ENCODE results near the gene UQCRFS1. TPM values are rescaled to one million over a fixed set of nuclear protein-coding genes. Genes with fewer than 3 reads are reported as not detected.

UQCRFS1 gene
- total RNA-seq: 10 to 100 TPM; 11.7 to 25.8 TPM
- polyA plus RNA-seq: 10 to 100 TPM; 11.9 to 35.0 TPM
- long read RNA-seq, donor 1, transcript UQCRFS1-201 (2 exons, 3,475 nt): major isoform, 78 of 78 reads
- long read RNA-seq, donor 1, partial matches to known transcripts: 0 of 78 reads
- long read RNA-seq, donor 1, other reads (novel, unspliced or antisense): 0 of 78 reads
- long read RNA-seq, donor 2, transcript UQCRFS1-201 (2 exons, 3,475 nt): major isoform, 37 of 37 reads
- long read RNA-seq, donor 2, partial matches to known transcripts: 0 of 37 reads
- long read RNA-seq, donor 2, other reads (novel, unspliced or antisense): 0 of 37 reads
- long read RNA-seq, donor 3, transcript UQCRFS1-201 (2 exons, 3,475 nt): major isoform, 45 of 45 reads
- long read RNA-seq, donor 3, partial matches to known transcripts: 0 of 45 reads
- long read RNA-seq, donor 3, other reads (novel, unspliced or antisense): 0 of 45 reads
- long read RNA-seq, donor 4, transcript UQCRFS1-201 (2 exons, 3,475 nt): major isoform, 49 of 49 reads
- long read RNA-seq, donor 4, partial matches to known transcripts: 0 of 49 reads
- long read RNA-seq, donor 4, other reads (novel, unspliced or antisense): 0 of 49 reads
- long read RNA-seq, donor 5, transcript UQCRFS1-201 (2 exons, 3,475 nt): major isoform, 104 of 104 reads
- long read RNA-seq, donor 5, partial matches to known transcripts: 0 of 104 reads
- long read RNA-seq, donor 5, other reads (novel, unspliced or antisense): 0 of 104 reads

DNA sequence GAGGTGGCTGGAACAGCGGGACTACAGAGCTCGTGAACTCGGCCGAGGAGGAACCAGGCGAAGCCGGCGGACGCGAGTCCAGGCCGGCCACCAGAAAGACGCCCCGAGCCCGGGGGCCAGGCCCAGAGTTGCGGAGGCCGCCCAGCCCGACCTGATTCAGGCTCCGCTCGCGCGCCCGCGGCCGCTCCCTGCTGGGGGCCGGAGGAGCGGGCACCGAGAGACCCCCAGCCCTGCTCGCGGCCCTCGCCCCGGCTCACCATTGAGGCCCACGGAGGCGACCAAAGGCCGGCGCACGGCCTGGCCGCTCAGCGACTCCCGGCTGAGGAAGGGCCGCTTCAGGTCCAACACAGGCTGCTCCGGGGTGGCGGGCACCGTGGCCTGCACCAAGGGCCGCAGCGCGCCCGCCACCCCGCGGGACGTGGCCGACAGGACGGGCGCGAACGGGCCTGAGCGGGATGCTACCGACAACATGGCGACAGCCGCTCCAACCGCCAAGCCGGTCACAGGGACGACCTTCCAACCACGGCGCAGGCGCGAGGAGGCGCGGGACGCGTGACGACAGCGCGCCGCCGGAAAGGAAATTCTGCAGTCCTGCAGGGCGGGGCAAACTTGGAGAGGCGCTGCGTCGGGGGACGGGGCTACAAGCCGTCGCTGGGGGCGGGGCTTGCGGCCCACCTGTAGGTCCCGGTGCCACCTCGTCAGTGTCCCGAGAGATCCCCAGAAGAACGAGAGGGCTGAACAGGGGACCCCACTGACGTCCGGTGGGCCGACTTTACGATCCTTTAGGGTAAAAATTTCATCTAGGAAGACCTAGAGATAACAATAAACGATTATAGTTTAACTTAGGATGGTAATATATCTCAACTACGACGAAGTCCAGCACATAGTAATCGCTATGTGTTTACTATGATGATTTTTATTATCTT, at the start of gene UQCRFS1:
UQCRFS1 (minus strand) TSS at position 504 of the 926 bp plus-strand sequence; CDS start at position 471, 33 bp downstream.
- Histone ChIP-seq H3K36me3 (ENCODE audit: control insufficient read depth in 4 of 4, insufficient read depth in 4 of 4, low read length in 4 of 4) (peaks cover 0 to 4% (median 1%) of the 10 kb centered on the region in 4 donors), H3K4me3 (peak within 1 kb of the TSS; percentile 98), H3K27me3 (ENCODE audit: control insufficient read depth in 3 of 3, insufficient read depth in 3 of 3, low read length in 2 of 3) (peaks cover 0 to 8% (median 0%) of the 10 kb centered on the region in 3 donors), H3K9ac (ENCODE audit: insufficient read depth in 1 of 2, low read length in 2 of 2) (peak within 1 kb of the TSS; percentile 92 to 98), H3K9me3 (ENCODE audit: control insufficient read depth in 4 of 4, insufficient read depth in 3 of 4, low read length in 3 of 4) (peaks cover 0 to 2% (median 0%) of the 10 kb centered on the region in 4 donors), H3K27ac (ENCODE audit: low read depth in 1 of 2, low read length in 1 of 2) (peak within 1 kb of the TSS; percentile 97 to 98), H3K4me1 (ENCODE audit: control insufficient read depth in 5 of 5, insufficient read depth in 5 of 5, low read length in 5 of 5) (peaks cover 0 to 10% (median 4%) of the 10 kb centered on the region in 5 donors)
- peak; percentile 95 to 96 (median 96) for DNase-seq
- WGBS, 2 donors: 1% methylated on average over 74 to 92 of the region's 95 CpGs
- peak; percentile 98 for ATAC-seq (ENCODE audit: insufficient read depth, low FRiP score)
- TF ChIP-seq, protein P1, sequence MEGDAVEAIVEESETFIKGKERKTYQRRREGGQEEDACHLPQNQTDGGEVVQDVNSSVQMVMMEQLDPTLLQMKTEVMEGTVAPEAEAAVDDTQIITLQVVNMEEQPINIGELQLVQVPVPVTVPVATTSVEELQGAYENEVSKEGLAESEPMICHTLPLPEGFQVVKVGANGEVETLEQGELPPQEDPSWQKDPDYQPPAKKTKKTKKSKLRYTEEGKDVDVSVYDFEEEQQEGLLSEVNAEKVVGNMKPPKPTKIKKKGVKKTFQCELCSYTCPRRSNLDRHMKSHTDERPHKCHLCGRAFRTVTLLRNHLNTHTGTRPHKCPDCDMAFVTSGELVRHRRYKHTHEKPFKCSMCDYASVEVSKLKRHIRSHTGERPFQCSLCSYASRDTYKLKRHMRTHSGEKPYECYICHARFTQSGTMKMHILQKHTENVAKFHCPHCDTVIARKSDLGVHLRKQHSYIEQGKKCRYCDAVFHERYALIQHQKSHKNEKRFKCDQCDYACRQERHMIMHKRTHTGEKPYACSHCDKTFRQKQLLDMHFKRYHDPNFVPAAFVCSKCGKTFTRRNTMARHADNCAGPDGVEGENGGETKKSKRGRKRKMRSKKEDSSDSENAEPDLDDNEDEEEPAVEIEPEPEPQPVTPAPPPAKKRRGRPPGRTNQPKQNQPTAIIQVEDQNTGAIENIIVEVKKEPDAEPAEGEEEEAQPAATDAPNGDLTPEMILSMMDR (IDR thresholded peaks at IDR 0.05; ENCODE audit: control extremely low read depth, extremely low read depth): no peak

DNA sequence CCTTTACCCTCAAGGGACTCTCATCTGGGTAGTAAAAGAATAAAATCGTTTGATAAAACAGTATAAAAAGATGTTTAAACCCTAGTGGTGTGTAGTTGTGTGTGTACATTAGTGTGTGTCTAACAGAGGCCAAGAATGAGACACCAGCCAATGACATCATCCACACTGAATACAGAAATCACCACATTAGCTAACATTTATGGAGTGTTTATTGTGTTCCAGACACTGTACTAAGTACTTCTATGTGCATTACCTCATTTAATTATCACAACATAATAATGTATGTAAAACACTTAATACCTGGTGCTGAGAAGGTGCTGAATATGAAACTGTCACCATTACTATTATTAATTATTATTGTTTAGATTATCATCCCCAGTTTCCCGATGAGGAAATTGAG, 49.1 kb upstream of the UQCRFS1 start:
- ATAC-seq (ENCODE audit: insufficient read depth, low FRiP score) (no peak), DNase-seq (no peak)
- Histone ChIP-seq H3K9ac (ENCODE audit: insufficient read depth in 1 of 2, low read length in 2 of 2) (no peak overlapping the region), H3K27me3 (ENCODE audit: control insufficient read depth in 3 of 3, insufficient read depth in 3 of 3, low read length in 2 of 3) (no peaks in the 10 kb centered on the region), H3K36me3 (ENCODE audit: control insufficient read depth in 4 of 4, insufficient read depth in 4 of 4, low read length in 4 of 4) (no peaks in the 10 kb centered on the region), H3K27ac (ENCODE audit: low read depth in 1 of 2, low read length in 1 of 2) (no peak overlapping the region), H3K4me1 (ENCODE audit: control insufficient read depth in 5 of 5, insufficient read depth in 5 of 5, low read length in 5 of 5) (no peaks in the 10 kb centered on the region), H3K9me3 (ENCODE audit: control insufficient read depth in 4 of 4, insufficient read depth in 3 of 4, low read length in 3 of 4) (peaks cover 0 to 5% (median 0%) of the 10 kb centered on the region in 4 donors), H3K4me3 (no peak overlapping the region)
- WGBS, 2 donors: 60 to 78% methylated on average over 2 of the region's 2 CpGs
- TF ChIP-seq, protein P1 (IDR thresholded peaks at IDR 0.05; ENCODE audit: control extremely low read depth, extremely low read depth): no peak

DNA sequence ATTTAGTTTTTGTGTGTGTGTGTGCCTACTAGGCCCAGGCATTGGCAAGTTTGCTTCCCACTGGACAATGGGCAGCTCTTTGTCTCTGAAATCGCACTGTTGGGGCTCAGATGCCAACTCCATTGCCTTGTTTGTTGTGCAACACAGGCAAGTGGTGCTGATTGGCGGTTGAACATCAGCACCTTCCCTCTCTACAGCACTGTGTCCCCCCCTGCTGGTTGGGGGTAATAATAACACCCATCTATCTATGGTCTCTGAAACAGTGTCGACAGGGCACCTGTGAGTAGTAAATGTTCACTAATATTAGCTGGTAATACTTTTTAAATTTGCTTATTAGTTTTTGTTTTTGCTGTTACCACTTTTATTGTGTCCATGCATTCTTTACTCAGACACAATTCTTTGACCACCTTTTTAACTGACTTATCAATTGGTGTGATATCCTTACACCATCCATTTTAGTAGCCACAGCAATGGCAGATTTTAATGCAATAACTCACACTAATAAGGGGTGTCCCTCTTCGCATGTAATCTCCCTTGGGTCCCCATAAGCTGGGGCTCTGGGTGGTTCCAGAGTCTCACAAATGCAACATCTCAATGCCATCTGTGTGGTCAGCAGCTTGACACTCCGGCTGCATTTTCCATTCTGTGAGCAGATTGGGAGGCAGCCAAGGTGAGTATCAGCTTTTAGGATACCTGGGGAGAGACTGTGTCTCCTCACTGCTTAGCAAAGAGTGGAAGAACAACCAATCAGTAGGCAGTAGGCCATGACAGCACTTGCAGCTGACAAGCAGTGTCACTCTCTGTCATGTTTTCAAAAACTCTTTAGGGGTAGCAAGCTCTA, 47.7 kb upstream of the UQCRFS1 start:
- ATAC-seq (ENCODE audit: insufficient read depth, low FRiP score): no peak
- H3K4me3 ChIP-seq: no peak overlapping the region
- no peaks in the 10 kb centered on the region for H3K27me3 ChIP-seq (ENCODE audit: control insufficient read depth in 3 of 3, insufficient read depth in 3 of 3, low read length in 2 of 3)
- TF ChIP-seq, protein P1 (IDR thresholded peaks at IDR 0.05; ENCODE audit: control extremely low read depth, extremely low read depth): no peak
- H3K36me3 ChIP-seq (ENCODE audit: control insufficient read depth in 4 of 4, insufficient read depth in 4 of 4, low read length in 4 of 4): no peaks in the 10 kb centered on the region
- peaks cover 0 to 5% (median 0%) of the 10 kb centered on the region in 4 donors for H3K9me3 ChIP-seq (ENCODE audit: control insufficient read depth in 4 of 4, insufficient read depth in 3 of 4, low read length in 3 of 4)
- no peak overlapping the region for H3K27ac ChIP-seq (ENCODE audit: low read depth in 1 of 2, low read length in 1 of 2)
- H3K9ac ChIP-seq (ENCODE audit: insufficient read depth in 1 of 2, low read length in 2 of 2): no peak overlapping the region
- peak in 1 of 3 donors; percentile 13 for DNase-seq
- no peaks in the 10 kb centered on the region for H3K4me1 ChIP-seq (ENCODE audit: control insufficient read depth in 5 of 5, insufficient read depth in 5 of 5, low read length in 5 of 5)
- 68 to 80% methylated on average over 5 of the region's 5 CpGs for WGBS, 2 donors
